HG03575 (cell line): Measurements from ENCODE around the gene NAPEPLD.
"Not testable (repeated sequence)": the region's sequence is repeated elsewhere in the genome, so short reads cannot be mapped to it uniquely, and the experiment has no call there.

Experiments used
- ATAC-seq: cut with Tn5 transposase; IDR thresholded peaks from one replicate; pipeline ENCODE4 v1.9.1; 2021; ENCODE audit not compliant: unreplicated experiment, insufficient number of reproducible peaks, low FRiP score; ENCODE audit errors: extremely low read depth

Gene NAPEPLD

DNA sequence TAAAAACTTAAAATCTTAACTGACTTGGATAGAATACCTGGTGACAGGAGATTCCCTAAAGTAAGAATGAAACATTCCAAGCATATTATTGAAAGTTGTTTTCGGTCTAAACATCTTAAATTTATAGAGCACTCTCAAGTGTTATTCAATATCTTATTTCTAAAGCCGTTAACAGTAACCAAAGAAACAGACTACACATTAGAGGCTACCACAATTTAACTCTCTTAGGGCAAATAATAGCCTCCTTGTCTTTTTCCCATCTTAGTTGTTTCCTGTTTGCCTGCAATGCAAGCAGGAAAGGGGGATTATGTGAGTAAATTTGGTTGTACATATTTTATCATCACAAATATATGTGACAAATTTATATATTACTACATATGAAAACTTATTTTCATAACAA lies 31.4 kb downstream of the NAPEPLD start:
- no peak for ATAC-seq

DNA sequence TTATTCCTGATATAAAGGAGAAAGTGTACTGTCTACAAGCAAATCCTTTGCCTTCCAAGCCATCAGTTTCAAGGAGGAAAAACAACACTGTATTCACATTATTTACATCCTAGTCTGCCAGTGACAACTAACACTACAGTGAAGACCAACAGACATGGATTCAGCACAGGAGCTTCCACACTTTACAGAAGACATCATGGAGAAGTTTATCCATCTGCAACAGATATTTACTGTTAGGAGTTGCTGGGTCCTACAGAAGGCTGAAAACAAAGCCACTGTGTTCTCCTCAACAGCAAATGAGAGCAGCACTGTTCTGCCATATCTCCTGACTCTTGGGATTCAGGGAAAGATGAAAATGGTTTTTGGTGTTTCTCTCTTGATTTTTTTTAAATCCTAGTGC lies 31.9 kb downstream of the NAPEPLD start:
- no peak for ATAC-seq

DNA sequence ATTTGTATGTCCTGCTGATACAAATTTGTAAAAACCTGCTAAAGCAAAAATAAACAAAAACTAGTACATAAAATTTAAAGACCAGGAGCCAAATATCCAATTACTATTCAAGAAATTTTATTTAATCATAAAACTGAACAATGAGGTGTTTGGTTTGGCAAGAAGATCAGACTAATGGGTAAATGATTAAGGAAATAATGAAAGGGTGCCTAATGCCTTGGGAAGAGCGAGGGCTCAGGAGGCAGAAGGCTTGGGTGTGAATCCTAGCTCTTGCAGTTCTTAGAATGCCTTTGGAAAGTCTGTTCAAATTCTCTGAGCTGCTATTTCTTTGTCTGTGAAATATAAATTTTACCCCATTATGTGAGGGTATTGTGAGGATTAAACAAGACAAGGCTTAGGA lies 32.4 kb downstream of the NAPEPLD start:
- no peak for ATAC-seq

DNA sequence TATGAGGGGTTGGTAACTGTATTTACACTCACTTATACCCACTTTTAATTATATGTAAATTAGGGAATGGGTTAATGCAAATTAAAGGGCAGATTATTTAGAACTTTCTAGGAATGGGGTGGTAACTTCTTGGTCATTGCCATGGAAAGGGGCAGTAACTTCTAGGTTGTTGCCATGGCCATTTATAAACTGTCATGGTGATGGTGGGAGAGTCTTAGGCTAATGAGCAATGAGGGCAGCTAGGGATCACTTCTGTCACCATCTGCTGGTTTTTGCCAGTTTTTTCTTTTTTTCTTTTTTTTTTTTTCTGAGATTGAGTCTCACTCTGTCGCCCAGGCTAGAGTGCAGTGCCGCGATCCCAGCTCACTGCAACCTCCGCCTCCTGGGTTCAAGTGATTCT lies 33.1 kb downstream of the NAPEPLD start:
- no peak for ATAC-seq

DNA sequence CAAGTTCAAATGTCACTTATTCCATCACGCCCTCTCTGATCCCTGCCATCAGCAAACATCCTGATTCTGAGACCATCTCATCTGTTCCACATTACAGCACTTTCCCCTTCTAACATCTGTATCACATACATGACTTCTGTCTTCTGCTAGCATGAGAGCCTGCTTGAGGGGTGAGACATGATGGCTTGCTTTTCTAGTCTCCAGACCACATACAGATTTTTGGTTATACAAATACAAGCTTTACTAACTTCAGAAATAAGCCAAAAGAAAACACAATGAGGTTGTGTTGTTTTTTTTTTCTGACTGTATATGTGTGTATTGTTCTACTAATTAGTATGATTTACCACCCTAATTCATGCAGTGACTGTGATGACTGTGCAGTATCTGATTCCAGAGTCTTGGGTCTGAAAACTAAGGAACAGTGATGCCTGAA lies 34.3 kb downstream of the NAPEPLD start:
- no peak for ATAC-seq

DNA sequence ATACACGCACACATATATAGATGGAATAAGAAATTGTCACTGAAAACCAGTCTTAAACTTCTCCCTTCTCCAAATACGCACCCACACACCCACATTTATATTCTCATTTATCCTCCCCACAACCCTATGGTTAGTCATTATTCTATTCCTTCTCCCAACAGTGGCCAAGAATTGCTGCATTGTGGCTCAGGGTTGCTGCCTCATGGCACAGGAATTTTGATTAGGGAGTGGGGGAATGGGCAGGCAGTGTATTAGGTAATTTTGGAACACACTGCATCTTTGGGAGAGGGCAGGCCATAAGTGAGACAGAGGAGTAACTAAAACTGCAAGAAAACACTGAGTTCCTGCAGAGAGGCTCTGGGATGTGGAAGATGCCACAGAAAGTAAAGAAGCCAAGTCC lies 35.7 kb downstream of the NAPEPLD start:
- no peak for ATAC-seq

DNA sequence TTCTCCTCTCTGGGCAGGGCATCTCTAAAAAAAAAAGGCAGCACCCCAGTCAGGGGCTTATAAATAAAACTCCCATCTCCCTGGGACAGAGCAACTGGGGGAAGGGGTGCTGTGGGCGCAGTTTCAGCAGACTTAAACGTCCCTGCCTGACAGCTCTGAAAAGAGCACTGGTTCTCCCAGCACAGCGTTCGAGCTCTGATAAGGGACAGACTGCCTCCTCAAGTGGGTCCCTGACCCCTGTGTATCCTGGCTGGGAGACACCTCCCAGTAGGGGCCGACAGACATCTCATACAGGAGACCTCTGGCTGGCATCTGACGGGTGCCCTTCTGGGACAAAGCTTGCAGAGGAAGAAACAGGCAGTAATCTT lies 42.2 kb downstream of the NAPEPLD start:
- not testable (repeated sequence) for ATAC-seq

DNA sequence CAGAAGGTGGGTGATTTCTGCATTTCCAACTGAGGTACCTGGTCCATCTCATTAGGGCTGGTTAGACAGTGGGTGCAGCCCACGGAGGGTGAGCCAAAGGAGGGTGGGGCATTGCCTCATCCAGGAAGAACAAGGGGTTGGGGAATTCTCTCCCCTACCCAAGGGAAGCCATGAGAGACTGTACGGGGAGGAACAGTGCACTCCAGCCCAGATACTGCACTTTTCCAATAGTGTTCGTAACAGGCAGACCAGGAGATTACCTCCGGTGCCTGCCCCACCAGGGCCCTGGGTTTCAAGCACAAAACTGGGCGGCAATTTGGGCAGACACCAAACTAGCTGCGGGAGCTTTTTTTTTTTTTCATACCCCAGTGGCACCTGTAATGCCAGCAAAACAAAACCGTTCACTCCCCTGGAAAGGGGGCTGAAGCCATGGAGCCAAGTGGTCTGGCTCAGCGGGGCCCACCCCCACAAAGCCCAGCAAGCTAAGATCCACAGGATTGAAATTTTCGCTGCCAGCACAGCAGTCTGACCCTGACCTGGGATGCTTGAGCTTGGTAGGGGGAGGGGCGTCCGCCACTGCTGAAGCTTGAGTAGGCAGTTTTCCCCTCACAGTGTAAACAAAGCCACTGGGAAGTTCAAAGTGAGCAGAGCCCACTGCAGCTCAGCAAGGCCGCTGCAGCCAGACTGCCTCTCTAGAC lies 42.7 kb downstream of the NAPEPLD start:
- ATAC-seq = no peak

DNA sequence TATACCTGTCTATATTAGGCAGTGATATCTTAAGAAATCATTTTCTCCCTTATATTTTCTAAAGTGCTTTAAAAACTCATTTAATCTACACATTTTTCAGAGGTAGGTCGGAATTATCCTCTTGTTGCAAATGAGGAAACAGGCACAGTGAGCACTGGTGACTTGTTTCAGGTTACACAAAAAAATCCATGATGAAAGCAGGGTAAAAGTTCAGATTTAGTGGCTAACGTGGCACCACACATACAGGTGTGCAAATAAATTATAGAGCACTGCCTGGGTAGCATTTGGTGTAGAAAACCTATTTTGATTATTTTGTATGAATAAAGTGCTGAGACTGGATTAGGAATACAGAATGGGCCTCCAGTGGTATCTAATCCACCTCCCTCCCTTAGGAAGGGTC lies 47.4 kb downstream of the NAPEPLD start:
- ATAC-seq = no peak

DNA sequence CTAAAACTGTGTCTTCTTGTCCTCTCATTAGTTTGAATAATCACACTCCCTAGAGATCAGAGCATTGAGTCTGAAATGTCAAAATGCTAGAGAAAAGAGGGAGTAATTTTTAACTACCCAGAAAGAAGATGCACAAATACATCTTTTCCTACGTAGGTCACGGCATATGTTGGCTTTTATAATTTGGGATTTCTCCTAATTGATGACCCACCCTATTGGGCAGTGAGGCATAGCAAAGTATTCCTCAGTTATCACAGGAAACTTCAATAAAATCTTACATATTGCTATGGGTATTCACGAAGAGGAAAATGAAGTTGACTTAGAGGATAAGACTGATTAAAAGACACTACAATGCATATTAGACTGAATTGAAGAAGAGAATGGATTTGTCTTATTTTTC lies 48.6 kb downstream of the NAPEPLD start:
- no peak for ATAC-seq

DNA sequence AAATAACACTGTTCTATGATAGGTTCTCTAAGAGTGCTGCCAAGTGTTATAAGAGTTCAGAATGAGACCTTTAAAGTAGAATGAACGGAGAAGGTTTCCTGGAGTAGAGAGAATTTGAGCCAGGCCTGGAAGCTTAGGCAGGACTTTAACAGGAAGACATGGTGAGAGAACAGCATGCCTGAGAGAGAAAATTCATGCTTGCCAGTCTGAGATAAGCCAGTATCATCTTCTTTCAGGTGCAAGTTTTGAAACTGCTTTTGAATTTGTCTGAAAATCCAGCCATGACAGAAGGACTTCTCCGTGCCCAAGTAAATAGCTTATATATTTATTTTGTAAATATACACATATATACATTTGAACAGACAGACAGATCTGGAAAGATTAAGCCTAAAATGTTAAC lies 51.9 kb downstream of the NAPEPLD start:
- ATAC-seq = no peak

DNA sequence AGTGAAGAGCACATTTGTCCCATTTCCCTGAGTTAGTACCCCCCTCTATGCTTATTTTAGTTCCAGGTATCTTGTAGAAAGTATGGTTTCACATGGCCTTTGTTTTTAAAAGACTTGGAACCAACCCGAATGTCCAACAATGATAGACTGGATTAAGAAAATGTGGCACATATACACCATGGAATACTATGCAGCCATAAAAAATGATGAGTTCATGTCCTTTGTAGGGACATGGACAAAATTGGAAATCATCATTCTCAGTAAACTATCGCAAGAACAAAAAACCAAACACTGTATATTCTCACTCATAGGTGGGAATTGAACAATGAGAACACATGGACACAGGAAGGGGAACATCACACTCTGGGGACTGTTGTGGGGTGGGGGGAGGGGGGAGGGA lies 53.3 kb downstream of the NAPEPLD start:
- not testable (repeated sequence) for ATAC-seq

DNA sequence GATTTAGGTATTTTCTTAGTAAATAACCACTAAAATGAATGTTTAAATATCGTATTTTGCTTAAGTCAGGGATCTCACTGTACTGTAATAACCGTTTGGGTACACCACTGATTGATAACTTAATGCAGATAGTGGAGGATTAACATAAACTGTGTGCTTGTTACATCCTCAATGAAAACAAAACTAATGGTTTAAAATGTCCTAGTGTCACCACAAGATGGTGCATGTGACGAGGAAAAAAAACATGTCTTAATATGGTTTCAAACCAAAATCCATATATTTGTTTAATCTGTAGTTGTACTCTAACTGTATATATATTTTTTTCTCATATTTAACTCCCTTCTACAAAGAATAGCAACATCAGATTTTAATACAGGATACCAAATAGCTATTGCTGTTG lies 54.8 kb downstream of the NAPEPLD start:
- ATAC-seq = no peak

DNA sequence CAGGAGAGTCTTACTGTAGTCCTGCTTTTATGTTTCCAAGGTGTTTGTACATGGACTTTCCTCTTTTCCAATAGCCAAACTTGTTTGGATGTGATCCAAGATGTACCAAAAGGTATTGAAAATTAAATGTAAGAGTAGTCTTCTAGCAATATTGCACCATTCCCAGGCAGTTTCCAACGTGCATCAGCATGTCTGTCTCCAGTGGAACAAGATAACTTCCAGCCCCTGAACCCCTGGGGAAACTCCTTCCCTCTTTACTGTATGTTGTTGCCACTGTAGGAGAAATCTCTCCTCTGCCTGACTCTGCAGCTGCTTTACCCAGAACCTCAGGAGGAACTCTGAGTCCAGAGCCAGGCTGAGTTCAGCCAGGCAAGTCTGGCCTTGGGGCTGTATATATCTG lies 55.5 kb downstream of the NAPEPLD start:
- ATAC-seq = no peak

DNA sequence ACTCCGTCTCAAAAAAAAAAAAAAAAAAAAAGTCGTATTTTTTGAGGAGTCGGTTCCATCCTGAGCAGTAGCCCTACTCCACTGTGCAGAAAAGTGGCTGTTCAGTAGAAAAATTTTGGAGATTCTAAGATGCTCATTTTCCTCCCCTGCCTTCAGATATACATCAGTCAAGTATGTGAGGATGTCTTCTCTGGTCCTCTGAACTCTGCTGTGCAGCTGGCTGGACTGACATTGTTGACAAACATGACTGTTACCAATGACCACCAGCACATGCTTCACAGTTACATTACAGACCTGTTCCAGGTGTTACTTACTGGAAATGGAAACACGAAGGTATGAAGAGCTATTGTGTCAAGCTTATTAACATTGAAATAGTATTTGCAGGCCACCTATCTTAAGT lies 56.6 kb downstream of the NAPEPLD start:
- not testable (repeated sequence) for ATAC-seq

DNA sequence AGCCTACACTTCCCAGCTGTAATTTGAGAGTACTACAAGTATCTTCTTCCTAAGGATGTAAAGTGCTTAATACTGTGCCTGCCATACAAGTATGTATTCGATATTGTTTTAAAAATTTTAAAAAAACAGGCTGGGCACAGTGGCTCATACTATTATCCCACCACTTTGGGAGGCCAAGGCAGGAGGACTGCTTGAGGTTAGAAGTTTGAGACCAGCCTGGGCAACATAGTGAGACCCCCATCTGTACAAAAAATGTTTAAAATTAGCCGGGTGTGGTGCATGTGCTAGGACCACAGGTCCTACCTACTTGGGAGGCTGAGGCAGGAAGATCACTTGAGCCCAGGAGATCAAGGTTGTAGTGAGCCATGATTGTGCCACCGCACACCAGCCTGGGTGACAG lies 65.7 kb downstream of the NAPEPLD start:
- no peak for ATAC-seq

DNA sequence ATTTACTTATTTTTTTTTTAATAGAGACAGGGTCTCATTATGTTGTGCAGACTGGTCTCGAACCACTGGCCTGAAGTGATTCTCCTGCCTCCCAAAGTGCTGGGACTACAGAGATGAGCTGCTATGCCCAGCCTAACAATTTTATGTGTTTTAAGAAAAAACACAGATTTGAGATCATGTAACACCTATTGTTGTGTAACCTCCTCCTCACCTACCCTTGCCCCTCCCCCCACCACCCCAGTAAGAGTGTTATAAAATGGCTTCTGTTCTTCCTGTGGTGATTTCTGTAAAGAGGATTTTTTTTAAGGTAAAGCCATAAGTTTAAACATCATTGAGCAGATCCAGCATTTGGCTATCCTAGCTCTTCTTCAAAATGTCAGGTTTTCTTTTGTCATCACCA lies 66.4 kb downstream of the NAPEPLD start:
- no peak for ATAC-seq

DNA sequence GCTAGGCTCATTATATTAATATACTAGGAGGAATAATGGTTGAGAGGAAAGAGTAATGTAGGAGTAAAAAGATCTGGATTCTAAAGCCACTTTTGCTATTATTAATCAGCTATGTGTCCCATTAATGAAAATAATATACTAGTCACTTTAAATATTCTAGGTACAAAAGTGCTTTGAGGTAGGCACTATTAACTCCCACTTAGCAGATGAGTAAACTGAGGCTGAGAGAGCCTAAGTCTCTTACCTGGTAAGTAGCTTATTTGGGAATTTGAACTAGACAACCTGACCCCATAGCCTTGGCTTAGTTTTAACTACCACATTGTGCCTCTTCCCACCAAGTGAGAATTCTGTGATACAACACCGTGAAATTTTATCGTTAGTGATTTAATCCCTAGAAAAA lies 68.0 kb downstream of the NAPEPLD start:
- ATAC-seq = no peak

DNA sequence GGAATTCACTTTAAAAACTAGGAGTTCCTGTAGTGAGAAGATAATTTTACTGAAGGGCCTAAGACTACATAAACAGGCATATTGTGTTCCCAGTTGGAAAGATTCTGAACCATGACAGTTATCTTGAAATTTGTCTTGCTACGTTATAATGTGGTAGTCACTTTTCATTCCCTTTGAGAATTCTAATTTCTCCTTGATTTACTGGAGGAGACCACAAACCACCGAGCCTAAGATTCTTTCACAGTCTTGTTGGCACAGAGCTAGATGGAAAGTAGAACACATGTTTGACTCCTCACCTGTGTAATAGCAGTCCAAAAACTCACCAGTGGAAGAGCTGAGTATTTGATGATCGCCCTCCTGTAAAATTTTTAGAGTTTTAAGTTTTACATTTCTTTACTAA lies 69.1 kb downstream of the NAPEPLD start:
- ATAC-seq = no peak

DNA sequence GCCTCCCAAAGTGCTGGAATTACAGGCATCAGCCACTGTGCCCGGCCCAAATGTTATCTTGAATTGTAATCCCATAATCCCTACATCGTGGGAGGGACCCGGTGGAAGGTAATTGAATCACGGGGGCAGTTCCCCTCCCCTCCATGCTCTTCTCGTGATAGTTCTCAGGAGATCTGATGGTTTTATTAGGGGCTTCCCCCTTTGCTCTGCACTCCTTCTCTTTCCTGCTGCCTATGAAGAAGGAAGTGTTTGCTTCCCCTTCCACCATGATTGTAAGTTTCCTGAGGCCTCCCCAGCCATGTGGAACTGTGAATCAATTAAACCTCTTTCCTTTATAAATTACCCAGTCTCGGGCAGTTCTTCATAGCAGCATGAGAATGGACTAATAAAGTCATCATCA lies 70.7 kb downstream of the NAPEPLD start:
- not testable (repeated sequence) for ATAC-seq

DNA sequence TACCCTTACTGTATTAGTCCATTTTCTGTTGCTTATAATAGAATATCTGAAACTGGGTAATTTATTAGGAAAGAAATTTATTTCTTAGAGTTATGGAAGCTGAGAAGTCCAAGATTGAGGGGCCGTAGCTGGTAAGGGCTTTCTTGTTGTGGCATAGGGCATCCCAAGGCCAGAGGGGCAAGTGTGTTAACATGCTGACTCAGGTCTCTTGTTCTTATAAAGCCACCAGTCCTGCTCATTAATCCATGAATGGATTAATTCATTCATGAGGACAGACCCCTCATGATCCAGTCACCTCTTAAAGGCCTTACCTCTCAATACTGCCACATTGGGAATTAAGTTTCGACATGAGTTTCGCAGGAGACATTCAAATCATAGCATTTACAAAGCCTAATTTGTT lies 71.6 kb downstream of the NAPEPLD start:
- no peak for ATAC-seq
